Endothelial cell of umbilical vein (primary cell): ENCODE results near the gene FOXM1. TPM values are rescaled to one million over a fixed set of nuclear protein-coding genes. Genes with fewer than 3 reads are reported as not detected.

Source experiments
- BruUV-seq: library from RNA; stranded (reverse); fragments of 400-500 nt; replicated peaks from 2 replicates; lab custom pipeline; 2021; lab: Mats Ljungman, UMichigan
- CTCF ChIA-PET: fragments of 300-600, 350-600 bp; sonication (Branson Sonifier 250); formaldehyde crosslinking; loops from one replicate; lab custom pipeline; 2021; ENCODE audit warnings: antibody characterized with exemption, inconsistent platforms; lab: Charles Lee
- POLR2A ChIA-PET: fragments of 300-600, 350-600 bp; sonication (Branson Sonifier 250); formaldehyde crosslinking; loops from one replicate; lab custom pipeline; 2021; ENCODE audit warnings: antibody characterized with exemption, inconsistent platforms; lab: Charles Lee
- DNase-seq: peaks from one replicate; pipeline ENCODE4 v3.0.0-alpha.2; 2011; ENCODE audit warnings: low read depth, low spot score
- FAIRE-seq: peaks from 2 replicates; lab custom pipeline; 2011; peaks lifted over from hg19 to GRCh38; lab: Jason Lieb, UNC
- H2AFZ ChIP-seq: 2 replicates; pipeline ENCODE4 v1.6.0; 2012; ENCODE audit warnings: low read depth, low read length, control low read depth, inconsistent platforms
- H3K27ac ChIP-seq: 2 replicates; pipeline ENCODE4 v1.5.1; 2011; ENCODE audit warnings: low read depth, mild to moderate bottlenecking, control low read depth, low read length, moderate library complexity; ENCODE audit not compliant: insufficient read depth
- H3K27me3 ChIP-seq, 2 experiments: 2 replicates each; pipeline versions ENCODE4 v1.6.0 to v1.6.1; 2011; ENCODE audit warnings: low read length in 2 of 2, mixed read lengths in 1 of 2; ENCODE audit not compliant: control insufficient read depth in 2 of 2, insufficient read depth in 2 of 2
- H3K36me3 ChIP-seq, 2 experiments: 2 replicates in 1 of 2; 3 replicates in 1 of 2; pipeline ENCODE4 v1.5.1; 2011; ENCODE audit warnings: low read length in 2 of 2, mild to moderate bottlenecking in 1 of 2, moderate library complexity in 1 of 2; ENCODE audit not compliant: control insufficient read depth in 2 of 2, insufficient read depth in 2 of 2; ENCODE audit errors: extremely low read depth in 1 of 2
- H3K4me1 ChIP-seq: 3 replicates; pipeline ENCODE4 v1.5.1; 2011; ENCODE audit warnings: mild to moderate bottlenecking, low read length; ENCODE audit not compliant: control insufficient read depth, insufficient read depth; ENCODE audit errors: extremely low read depth
- H3K4me2 ChIP-seq: 2 replicates; pipeline ENCODE4 v1.6.1; 2011; ENCODE audit warnings: low read length, control low read depth, mixed read lengths; ENCODE audit not compliant: insufficient read depth
- H3K4me3 ChIP-seq, 3 experiments: fragments of 200-600 bp in 1 of 3; sonication (generic), shearing (Covaris generic) in 1 of 3; replicated peaks in 1 of 3; 2 replicates each; pipeline ENCODE4 v1.5.1; 2011 to 2016; ENCODE audit warnings: control low read depth in 3 of 3, low read length in 3 of 3, mild to moderate bottlenecking in 2 of 3, inconsistent platforms in 1 of 3, low read depth in 1 of 3, moderate library complexity in 1 of 3; ENCODE audit not compliant: insufficient read depth in 1 of 3
- H3K79me2 ChIP-seq: 2 replicates; pipeline ENCODE4 v1.6.0; 2012; ENCODE audit warnings: low read length, inconsistent platforms; ENCODE audit not compliant: control insufficient read depth, insufficient read depth
- H3K9ac ChIP-seq: replicated peaks from 2 replicates; pipeline ENCODE3; 2011; ENCODE audit warnings: low read length, control low read depth; ENCODE audit not compliant: insufficient read depth; ENCODE audit errors: extremely low read depth
- H3K9me1 ChIP-seq: replicated peaks from 3 replicates; pipeline ENCODE4 v1.6.0; 2011; ENCODE audit warnings: mild to moderate bottlenecking, low read length; ENCODE audit not compliant: control insufficient read depth, insufficient read depth; ENCODE audit errors: extremely low read depth
- H3K9me3 ChIP-seq: replicated peaks from 2 replicates; pipeline ENCODE4 v1.5.1; 2012; ENCODE audit warnings: low read length, inconsistent platforms; ENCODE audit not compliant: control insufficient read depth, insufficient read depth
- H4K20me1 ChIP-seq: replicated peaks from 2 replicates; pipeline ENCODE3; 2011; ENCODE audit warnings: mild to moderate bottlenecking, low read length; ENCODE audit not compliant: control insufficient read depth, insufficient read depth; ENCODE audit errors: extremely low read depth
- CTCF ChIP-seq, 2 donors: IDR thresholded peaks; 1 replicate in 1 of 2; 2 replicates in 1 of 2; pipeline ENCODE4 v1.5.1; 2011; ENCODE audit warnings: low read length in 2 of 2, mild to moderate bottlenecking in 2 of 2, moderate library complexity in 2 of 2, control low read depth in 1 of 2, inconsistent platforms in 1 of 2, low read depth in 1 of 2; ENCODE audit not compliant: insufficient read depth in 1 of 2; ENCODE audit errors: extremely low read depth in 1 of 2
- FOS ChIP-seq: IDR thresholded peaks from 2 replicates; pipeline ENCODE4 v1.6.1; 2011; ENCODE audit warnings: mild to moderate bottlenecking, low read length, moderate library complexity, borderline replicate concordance; ENCODE audit not compliant: insufficient read depth
- GATA2 ChIP-seq: IDR thresholded peaks from 2 replicates; pipeline ENCODE4 v1.7.0; 2011; ENCODE audit warnings: low read depth, mild to moderate bottlenecking, moderate library complexity, mixed read lengths, low read length; ENCODE audit not compliant: insufficient read length, insufficient read depth
- JUN ChIP-seq: IDR thresholded peaks from 2 replicates; pipeline ENCODE4 v1.6.1; 2011; ENCODE audit warnings: borderline replicate concordance, low read depth; ENCODE audit not compliant: insufficient read length, insufficient read depth
- MAX ChIP-seq: IDR thresholded peaks from 2 replicates; pipeline ENCODE4 v1.6.1; 2011; ENCODE audit not compliant: insufficient read depth, insufficient read length
- MYC ChIP-seq: IDR thresholded peaks from one replicate; pipeline ENCODE4 v1.6.1; 2011; ENCODE audit warnings: mild to moderate bottlenecking, low read depth, low read length
- POLR2A ChIP-seq: IDR thresholded peaks from 2 replicates; pipeline ENCODE4 v1.6.1; 2012; ENCODE audit warnings: low read depth, mild to moderate bottlenecking, control low read depth, low read length
- POLR2AphosphoS5 ChIP-seq: IDR thresholded peaks from 2 replicates; pipeline ENCODE4 v1.6.1; 2012; ENCODE audit warnings: low read depth, mild to moderate bottlenecking, control low read depth, low read length, moderate library complexity; ENCODE audit not compliant: insufficient read depth
- dilution Hi-C: fragments of 300-500 bp; cut with MboI; formaldehyde crosslinking; loops from one replicate; pipeline ENCODE4 v1.15.0; 2019; ENCODE audit warnings: low sequenced_read_pairs; ENCODE audit not compliant: extremely low pct_ligation_motif_present
- intact Hi-C: fragments of 100-400 bp; cut with micrococcal nuclease; formaldehyde crosslinking; loops from one replicate; pipeline ENCODE4 v1.10.0; 2022
- polyA plus RNA-seq, 4 experiments: library from polyadenylated mRNA; depleted of rRNA in 3 of 4; stranded (reverse) in 3 of 4; unstranded in 1 of 4; fragments of >200 nt; gene quantifications; 2 replicates each; pipeline versions ENCODE4 v1.2.1 to v1.2.3, GENCODE V29; 2011 to 2012; ENCODE audit warnings: missing spikeins in 1 of 4
- total RNA-seq: library from RNA; stranded (reverse); gene quantifications from 2 replicates; pipeline ENCODE4 v1.2.3, GENCODE V29; 2021

FOXM1 gene
- total and polyA plus RNA-seq, 2 donors (not counting 3 experiments of a cell fraction or from before 2014, with no cell fraction given) = 43.5 to 136 TPM

GRCh38 chr12:2857576-2857975 lies 19.4 kb downstream of the FOXM1 start:
- no peaks in the 10 kb centered on the region for H3K27me3 ChIP-seq
- ChIA-PET POLR2A (no interaction called here), CTCF (interaction anchor here (1.1 to 3.2 kb wide), 5 partner anchors 8 to 184 kb away, joined by 3 to 14 read pairs (median 4); partner anchors contain the start of genes FOXM1 and RHNO1)
- no peaks in the 10 kb centered on the region for H3K9me1 ChIP-seq
- TF ChIP-seq POLR2A (no peak), POLR2AphosphoS5 (no peak), MAX (no peak), JUN (no peak), GATA2 (no peak), MYC (no peak), CTCF (IDR thresholded peaks at IDR 0.05; ENCODE audit: extremely low read depth in 1 of 2, insufficient read depth in 1 of 2, low read depth in 1 of 2, low read length in 2 of 2) (no peak), FOS (no peak)
- H4K20me1 ChIP-seq = no peaks in the 10 kb centered on the region
- intact Hi-C loops = no loop called here
- H3K9me3 ChIP-seq = no peaks in the 10 kb centered on the region
- H3K9ac ChIP-seq = no peak overlapping the region
- H3K4me1 ChIP-seq = no peaks in the 10 kb centered on the region
- DNase-seq = no peak
- peaks cover 2 to 8% of the 10 kb centered on the region in 2 experiments for H3K36me3 ChIP-seq
- H2AFZ ChIP-seq = no peak overlapping the region
- H3K4me2 ChIP-seq = no peak overlapping the region
- BruUV-seq = TSS peak; percentile 48
- dilution Hi-C loops = no loop called here
- no peak overlapping the region for H3K4me3 ChIP-seq
- no peak overlapping the region for H3K27ac ChIP-seq
- no peak for FAIRE-seq
- no peaks in the 10 kb centered on the region for H3K79me2 ChIP-seq
